ENCODE measurements around the gene COX14. TPM values are rescaled to one million over a fixed set of nuclear protein-coding genes. Genes with fewer than 3 reads are reported as not detected.

The COX14 gene
- total RNA-seq, 1 donor from 2014 or later: 76.0 TPM

GRCh38 chr12:50160643-50161042 is 48.6 kb downstream of the COX14 start:
- DNase-seq: no peak

GRCh38 chr12:50162230-50162629 is 50.2 kb downstream of the COX14 start:
- DNase-seq: no peak

GRCh38 chr12:50164963-50165362 is 52.9 kb downstream of the COX14 start:
- no peak for DNase-seq

- no peak for DNase-seq
These were observed 54.7 kb downstream of the COX14 start for GRCh38 chr12:50166799-50167048.

- peak; percentile 100 for DNase-seq
These were observed 55.2 kb downstream of the COX14 start, which contains the start of gene CERS5 for GRCh38 chr12:50167049-50167828. CERS5 (minus strand) TSS chr12:50167369; CDS start chr12:50167297, 72 bp downstream.

Other genes starting within 250 kb of the COX14 start
- gene FAIM2, start 208.3 kb upstream of the COX14 start, total RNA-seq: 7.8 TPM
- gene AQP2, start 161.5 kb upstream of the COX14 start, total RNA-seq: not detected
- gene AQP5, start 150.4 kb upstream of the COX14 start, total RNA-seq: 10.4 TPM
- 0.10 TPM for gene AQP6, start 139.3 kb upstream of the COX14 start, total RNA-seq
- 31.8 TPM for gene RACGAP1, start 86.7 kb upstream of the COX14 start, total RNA-seq
- gene ASIC1, start 54.6 kb upstream of the COX14 start, total RNA-seq: 4.1 TPM
- 43.8 TPM for gene SMARCD1, start 26.9 kb upstream of the COX14 start, total RNA-seq
- 222 TPM for gene GPD1, start 8.2 kb upstream of the COX14 start, total RNA-seq
- 26.5 TPM for gene CERS5, start 55.1 kb downstream of the COX14 start, total RNA-seq
- 66.1 TPM for gene LIMA1, start 171.3 kb downstream of the COX14 start, total RNA-seq